H9 (cell line): ENCODE results near the gene DIS3L. TPM values are rescaled to one million over a fixed set of nuclear protein-coding genes. Genes with fewer than 3 reads are reported as not detected.

Experiments
- DNase-seq: peaks from one replicate; pipeline ENCODE4 v3.0.0-alpha.2; 2017
- H2AFZ ChIP-seq: one replicate; pipeline ENCODE4 v1.6.1; 2013; ENCODE audit warnings: mild to moderate bottlenecking, low read length, control low read depth, moderate library complexity
- H2AK5ac ChIP-seq: 2 replicates; pipeline ENCODE4 v1.6.1; 2013; ENCODE audit warnings: low read length, control low read depth, mixed read lengths; ENCODE audit not compliant: insufficient read length
- H2BK120ac ChIP-seq: one replicate; pipeline ENCODE4 v1.6.1; 2013; ENCODE audit warnings: low read depth, mild to moderate bottlenecking, low read length, control low read depth, inconsistent platforms; ENCODE audit not compliant: poor library complexity, severe bottlenecking
- H2BK12ac ChIP-seq: 2 replicates; pipeline ENCODE4 v1.6.1; 2013; ENCODE audit warnings: low read length, control low read depth, mixed read lengths, low read depth; ENCODE audit not compliant: insufficient read length
- H2BK15ac ChIP-seq: 2 replicates; pipeline ENCODE4 v1.6.1; 2013; ENCODE audit warnings: low read depth, low read length, control low read depth
- H2BK20ac ChIP-seq: one replicate; pipeline ENCODE4 v1.6.1; 2013; ENCODE audit warnings: low read depth, mild to moderate bottlenecking, low read length, control low read depth, inconsistent platforms; ENCODE audit not compliant: poor library complexity, severe bottlenecking
- H2BK5ac ChIP-seq: 2 replicates; pipeline ENCODE4 v1.6.1; 2013; ENCODE audit warnings: low read length, control low read depth, mixed read lengths; ENCODE audit not compliant: insufficient read length
- H3K14ac ChIP-seq: 2 replicates; pipeline ENCODE4 v1.6.1; 2013; ENCODE audit warnings: low read length, control low read depth; ENCODE audit not compliant: insufficient read depth
- H3K18ac ChIP-seq: 2 replicates; pipeline ENCODE4 v1.6.1; 2013; ENCODE audit warnings: low read depth, mild to moderate bottlenecking, mixed read lengths, low read length, control low read depth; ENCODE audit not compliant: insufficient read length
- H3K23ac ChIP-seq: 2 replicates; pipeline ENCODE4 v1.6.1; 2013; ENCODE audit warnings: low read length, control low read depth, mixed read lengths, low read depth; ENCODE audit not compliant: insufficient read length
- H3K23me2 ChIP-seq: 2 replicates; pipeline ENCODE4 v1.6.1; 2013; ENCODE audit warnings: low read depth, mild to moderate bottlenecking, mixed read lengths, low read length, control low read depth; ENCODE audit not compliant: insufficient read length, poor library complexity, severe bottlenecking
- H3K27ac ChIP-seq: 2 replicates; pipeline ENCODE4 v1.5.1; 2013; ENCODE audit warnings: low read length, control low read depth, mixed read lengths, low read depth; ENCODE audit not compliant: insufficient read length
- H3K27me3 ChIP-seq: 2 replicates; pipeline ENCODE4 v1.6.1; 2013; ENCODE audit warnings: low read length, control low read depth, inconsistent platforms; ENCODE audit not compliant: insufficient read depth
- H3K4ac ChIP-seq: 2 replicates; pipeline ENCODE4 v1.6.1; 2013; ENCODE audit warnings: low read depth, mild to moderate bottlenecking, control low read depth, inconsistent platforms, low read length, moderate library complexity
- H3K4me1 ChIP-seq: 2 replicates; pipeline ENCODE4 v1.6.1; 2013; ENCODE audit warnings: low read length, control low read depth, inconsistent platforms; ENCODE audit not compliant: insufficient read depth
- H3K4me2 ChIP-seq: 2 replicates; pipeline ENCODE4 v1.6.1; 2013; ENCODE audit warnings: low read length, control low read depth, mixed read lengths; ENCODE audit not compliant: insufficient read length, insufficient read depth
- H3K56ac ChIP-seq: 2 replicates; pipeline ENCODE4 v1.6.1; 2013; ENCODE audit warnings: low read depth, mild to moderate bottlenecking, mixed read lengths, low read length, control low read depth; ENCODE audit not compliant: insufficient read length
- H3K79me1 ChIP-seq: 2 replicates; pipeline ENCODE4 v1.6.1; 2013; ENCODE audit warnings: low read depth, mild to moderate bottlenecking, moderate library complexity, low read length, control low read depth, inconsistent platforms; ENCODE audit not compliant: insufficient read depth, poor library complexity, severe bottlenecking
- H3K79me2 ChIP-seq: 2 replicates; pipeline ENCODE4 v1.6.1; 2013; ENCODE audit warnings: low read length, control low read depth, inconsistent platforms; ENCODE audit not compliant: insufficient read depth
- H3K9ac ChIP-seq: 2 replicates; pipeline ENCODE4 v1.6.1; 2013; ENCODE audit warnings: low read length, control low read depth, mixed read lengths; ENCODE audit not compliant: insufficient read length; ENCODE audit errors: extremely low read depth
- H3K9me3 ChIP-seq: one replicate; pipeline ENCODE4 v1.6.1; 2013; ENCODE audit warnings: low read depth, low read length, inconsistent platforms; ENCODE audit not compliant: control insufficient read depth
- H3T11ph ChIP-seq: one replicate; pipeline ENCODE4 v1.6.1; 2013; ENCODE audit warnings: mild to moderate bottlenecking, low read length, control low read depth, inconsistent platforms
- H4K20me1 ChIP-seq: one replicate; pipeline ENCODE4 v1.6.1; 2013; ENCODE audit not compliant: control insufficient read depth, insufficient read length, insufficient read depth
- H4K5ac ChIP-seq: 2 replicates; pipeline ENCODE4 v1.6.1; 2013; ENCODE audit warnings: low read depth, mild to moderate bottlenecking, mixed read lengths, low read length, control low read depth; ENCODE audit not compliant: insufficient read length
- H4K8ac ChIP-seq: replicated peaks from 2 replicates; pipeline ENCODE4 v1.6.1; 2013; ENCODE audit warnings: low read length, control low read depth, mixed read lengths, low read depth; ENCODE audit not compliant: insufficient read length
- H4K91ac ChIP-seq: 2 replicates; pipeline ENCODE4 v1.6.1; 2013; ENCODE audit warnings: low read depth, mild to moderate bottlenecking, moderate library complexity, mixed read lengths, low read length, control low read depth; ENCODE audit not compliant: insufficient read length
- H3K27ac Mint-ChIP-seq, 3 experiments: 2 replicates in 2 of 3; 3 replicates in 1 of 3; pipeline ENCODE4 v1.8.0; 2020 to 2021; ENCODE audit warnings: mixed read lengths in 3 of 3, mild to moderate bottlenecking in 1 of 3, moderate library complexity in 1 of 3
- H3K27me3 Mint-ChIP-seq: 2 replicates; pipeline ENCODE4 v1.8.0; 2021; ENCODE audit warnings: low read depth, mild to moderate bottlenecking, moderate library complexity, mixed read lengths
- H3K36me3 Mint-ChIP-seq, 3 experiments: 2 replicates in 2 of 3; 3 replicates in 1 of 3; pipeline ENCODE4 v1.8.0; 2020 to 2021; ENCODE audit warnings: low read depth in 3 of 3, mixed read lengths in 3 of 3; ENCODE audit not compliant: insufficient read depth in 1 of 3
- H3K4me1 Mint-ChIP-seq, 2 experiments: 2 replicates each; pipeline ENCODE4 v1.8.0; 2020; ENCODE audit warnings: mixed read lengths in 2 of 2
- H3K4me3 Mint-ChIP-seq, 2 experiments: 2 replicates in 1 of 2; 3 replicates in 1 of 2; pipeline ENCODE4 v1.8.0; 2020 to 2021; ENCODE audit warnings: mild to moderate bottlenecking in 2 of 2, mixed read lengths in 2 of 2, moderate library complexity in 1 of 2
- H3K9me3 Mint-ChIP-seq, 2 experiments: 2 replicates in 1 of 2; 3 replicates in 1 of 2; pipeline ENCODE4 v1.8.0; 2020; ENCODE audit warnings: mild to moderate bottlenecking in 2 of 2, mixed read lengths in 2 of 2, moderate library complexity in 1 of 2
- CTCF ChIP-seq: fragments of 200-600 bp; sonication (generic); conservative IDR thresholded peaks from 3 replicates; pipeline ENCODE4 v1.8.0; 2021; ENCODE audit warnings: antibody characterized with exemption, mild to moderate bottlenecking
- WGBS: extraction: QIAGEN DNeasy Blood & Tissue Kit; methylation state at CpG from one replicate; pipeline ENCODE4 v1.1.7; 2013; ENCODE audit warnings: missing lambda C conversion rate, low lambda C conversion rate, mixed read lengths; ENCODE audit not compliant: insufficient read length; ENCODE audit errors: extremely low coverage; 5-methylcytosine and 5-hydroxymethylcytosine counted together
- total RNA-seq: library from RNA; stranded (reverse); gene quantifications from 2 replicates; pipeline ENCODE4 v1.2.1, GENCODE V29; 2021

DIS3L gene
- total RNA-seq, 1 experiment from 2014 or later, result 30.2 TPM

- H3K79me2 ChIP-seq, result no peaks in the 10 kb centered on the region
- H4K91ac ChIP-seq, result no peak overlapping the region
- H4K5ac ChIP-seq, result no peak overlapping the region
- no peak for DNase-seq
- TF ChIP-seq CTCF, result no peak
- no peak overlapping the region for H3T11ph ChIP-seq
- no peak overlapping the region for H2BK20ac ChIP-seq
- H2BK5ac ChIP-seq, result no peak overlapping the region
- H3K4ac ChIP-seq, result no peak overlapping the region
- no peaks in the 10 kb centered on the region for H3K9me3 ChIP-seq
- H4K8ac ChIP-seq, result no peak overlapping the region
- H3K27me3 Mint-ChIP-seq, result no peaks in the 10 kb centered on the region
- H4K20me1 ChIP-seq, result no peaks in the 10 kb centered on the region
- H3K4me1 ChIP-seq, result no peaks in the 10 kb centered on the region; the same call in 1 of the 2 replicates
- no peaks in the 10 kb centered on the region for H3K79me1 ChIP-seq
- peaks cover 7 to 12% of the 10 kb centered on the region in 2 experiments for H3K4me1 Mint-ChIP-seq
- H3K23me2 ChIP-seq, result no peaks in the 10 kb centered on the region
- no peak overlapping the region for H2BK12ac ChIP-seq
- peak overlapping the region; percentile 84 to 88 (median 86); a peak in 5 of 7 replicates for H3K27ac Mint-ChIP-seq
- peaks cover 3 to 8% of the 10 kb centered on the region in 2 experiments; a peak in 4 of 5 replicates for H3K9me3 Mint-ChIP-seq
- no peak overlapping the region for H2BK120ac ChIP-seq
- H3K4me2 ChIP-seq, result no peak overlapping the region
- no peak overlapping the region for H3K23ac ChIP-seq
- no peaks in the 10 kb centered on the region; a peak in 1 of 7 replicates for H3K36me3 Mint-ChIP-seq
- H3K56ac ChIP-seq, result no peak overlapping the region
- H2AK5ac ChIP-seq, result no peak overlapping the region
- H3K14ac ChIP-seq, result no peak overlapping the region
- H3K27me3 ChIP-seq, result no peaks in the 10 kb centered on the region
- H3K4me3 Mint-ChIP-seq, result no peak overlapping the region
- H2BK15ac ChIP-seq, result no peak overlapping the region
- H3K18ac ChIP-seq, result no peak overlapping the region
- no CpG with 5 or more reads among the region's 12 CpGs for WGBS
- H3K27ac ChIP-seq, result no peak overlapping the region
- H3K9ac ChIP-seq, result no peak overlapping the region
- H2AFZ ChIP-seq, result no peak overlapping the region
Measured at GRCh38 chr15:66369773-66370651, 76.6 kb downstream of the DIS3L start.
